Lower lobe of right lung (tissue), 2 donors: Measurements from ENCODE around the gene ADAM12. TPM values are rescaled to one million over a fixed set of nuclear protein-coding genes. Genes with fewer than 3 reads are reported as not detected.

Source experiments
- ATAC-seq, 2 donors: fragments of 200-7000 bp; cut with Tn5 transposase; one replicate each; pipeline ENCODE4 v1.9.1; 2020 to 2022; ENCODE audit warnings: mild to moderate bottlenecking in 2 of 2, moderate library complexity in 2 of 2
- DNase-seq: peaks from one replicate; pipeline ENCODE4 v3.0.0-alpha.2; 2020
- H3K27ac ChIP-seq: fragments of 200-600 bp; one replicate; pipeline ENCODE4 v1.8.0; 2022
- H3K27me3 ChIP-seq: fragments of 200-600 bp; one replicate; pipeline ENCODE4 v1.8.0; 2022; ENCODE audit warnings: low read depth
- H3K36me3 ChIP-seq: fragments of 200-600 bp; one replicate; pipeline ENCODE4 v1.8.0; 2022; ENCODE audit warnings: mild to moderate bottlenecking
- H3K4me1 ChIP-seq: fragments of 200-600 bp; one replicate; pipeline ENCODE4 v1.8.0; 2022
- H3K4me3 ChIP-seq: fragments of 200-600 bp; one replicate; pipeline ENCODE4 v1.8.0; 2022; ENCODE audit warnings: mild to moderate bottlenecking
- H3K9me3 ChIP-seq: fragments of 200-600 bp; one replicate; pipeline ENCODE4 v1.8.0; 2022
- intact Hi-C: fragments of 100-400 bp; cut with DNase I; formaldehyde crosslinking; loops from one replicate; pipeline ENCODE4 v1.11.0; 2022
- total RNA-seq: library from RNA; stranded (reverse); fragmentation: NEBNext Ultra II Directional; extraction: Animal tissue kit (Norgen Biotek cat#: 25700); gene quantifications from one replicate; pipeline ENCODE4 v1.2.1, GENCODE V29; 2021
- TF ChIP-seq, protein P1 (sequence below): fragments of 200-600 bp; IDR thresholded peaks from one replicate; pipeline ENCODE4 v1.8.0; 2022; ENCODE audit warnings: antibody characterized with exemption, mild to moderate bottlenecking
- donor health status: DM: no; HTN: yes; CAD: no; lungs with severe emphysema.

ADAM12 gene
- total RNA-seq, 1 donor from 2014 or later = 0.92 TPM

DNA sequence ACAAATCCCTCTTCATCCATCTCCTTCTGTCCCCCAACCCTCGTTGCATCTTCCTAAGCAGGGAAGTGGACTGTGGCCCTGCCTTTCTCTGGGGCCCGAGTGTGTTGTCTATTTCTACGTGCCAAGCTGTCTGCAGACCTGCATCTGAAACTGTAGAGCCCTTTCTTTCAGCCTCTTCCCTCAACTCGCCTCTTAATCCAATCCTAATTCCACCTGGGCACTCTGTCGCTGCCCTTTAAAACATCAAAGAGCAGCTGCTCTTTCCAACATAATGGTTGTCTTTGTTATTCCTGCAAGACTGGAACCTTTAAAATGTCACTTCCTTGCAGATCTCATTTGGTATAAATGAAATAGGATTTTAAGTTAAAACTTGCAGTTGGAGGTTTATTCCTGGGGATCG is 21.5 kb upstream of the ADAM12 start:
- DNase-seq = no peak
- no peaks in the 10 kb centered on the region for H3K27me3 ChIP-seq
- intact Hi-C loops = no loop called here
- no peaks in the 10 kb centered on the region for H3K4me1 ChIP-seq
- no peaks in the 10 kb centered on the region for H3K9me3 ChIP-seq
- TF ChIP-seq, protein P1, sequence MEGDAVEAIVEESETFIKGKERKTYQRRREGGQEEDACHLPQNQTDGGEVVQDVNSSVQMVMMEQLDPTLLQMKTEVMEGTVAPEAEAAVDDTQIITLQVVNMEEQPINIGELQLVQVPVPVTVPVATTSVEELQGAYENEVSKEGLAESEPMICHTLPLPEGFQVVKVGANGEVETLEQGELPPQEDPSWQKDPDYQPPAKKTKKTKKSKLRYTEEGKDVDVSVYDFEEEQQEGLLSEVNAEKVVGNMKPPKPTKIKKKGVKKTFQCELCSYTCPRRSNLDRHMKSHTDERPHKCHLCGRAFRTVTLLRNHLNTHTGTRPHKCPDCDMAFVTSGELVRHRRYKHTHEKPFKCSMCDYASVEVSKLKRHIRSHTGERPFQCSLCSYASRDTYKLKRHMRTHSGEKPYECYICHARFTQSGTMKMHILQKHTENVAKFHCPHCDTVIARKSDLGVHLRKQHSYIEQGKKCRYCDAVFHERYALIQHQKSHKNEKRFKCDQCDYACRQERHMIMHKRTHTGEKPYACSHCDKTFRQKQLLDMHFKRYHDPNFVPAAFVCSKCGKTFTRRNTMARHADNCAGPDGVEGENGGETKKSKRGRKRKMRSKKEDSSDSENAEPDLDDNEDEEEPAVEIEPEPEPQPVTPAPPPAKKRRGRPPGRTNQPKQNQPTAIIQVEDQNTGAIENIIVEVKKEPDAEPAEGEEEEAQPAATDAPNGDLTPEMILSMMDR = no peak
- no peak overlapping the region for H3K4me3 ChIP-seq
- H3K36me3 ChIP-seq = no peaks in the 10 kb centered on the region
- H3K27ac ChIP-seq = no peak overlapping the region
- ATAC-seq = no peak

DNA sequence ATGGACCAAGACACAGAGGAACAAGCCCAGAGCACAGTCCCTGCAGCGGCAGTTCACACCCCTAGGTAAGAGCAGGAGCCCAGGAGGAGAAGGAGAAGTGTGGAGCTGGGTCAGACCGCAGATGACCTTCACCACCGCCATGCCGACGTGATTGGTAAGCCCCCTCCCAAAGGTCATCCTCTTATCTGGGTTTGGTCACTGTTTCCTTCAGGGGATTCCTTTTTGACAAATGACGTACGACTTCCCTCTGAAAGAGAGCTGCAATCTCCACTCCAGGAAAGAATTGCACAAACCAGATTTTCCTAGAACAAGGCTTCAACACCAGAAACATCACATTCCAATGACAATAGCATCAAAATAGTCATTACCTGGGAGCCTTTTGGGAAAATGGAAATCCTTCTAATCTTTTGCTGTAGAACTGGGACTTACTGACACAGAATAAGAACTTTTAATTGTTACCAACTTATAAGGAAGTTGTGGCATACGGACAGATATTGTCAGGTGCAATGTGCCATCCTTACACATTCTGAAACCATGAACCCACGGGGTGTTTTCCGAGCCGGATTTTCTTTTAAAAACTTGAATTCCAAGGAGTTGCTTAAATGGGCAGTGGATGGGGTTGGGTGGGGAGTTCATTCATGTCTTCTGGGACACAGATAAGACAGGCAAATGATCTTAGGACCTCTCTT is 20.8 kb upstream of the ADAM12 start:
- DNase-seq = no peak
- intact Hi-C loops = no loop called here
- TF ChIP-seq, protein P1 = no peak
- Histone ChIP-seq H3K9me3 (no peaks in the 10 kb centered on the region), H3K4me1 (no peaks in the 10 kb centered on the region), H3K27ac (no peak overlapping the region), H3K36me3 (no peaks in the 10 kb centered on the region), H3K27me3 (no peaks in the 10 kb centered on the region), H3K4me3 (no peak overlapping the region)
- ATAC-seq = no peak

DNA sequence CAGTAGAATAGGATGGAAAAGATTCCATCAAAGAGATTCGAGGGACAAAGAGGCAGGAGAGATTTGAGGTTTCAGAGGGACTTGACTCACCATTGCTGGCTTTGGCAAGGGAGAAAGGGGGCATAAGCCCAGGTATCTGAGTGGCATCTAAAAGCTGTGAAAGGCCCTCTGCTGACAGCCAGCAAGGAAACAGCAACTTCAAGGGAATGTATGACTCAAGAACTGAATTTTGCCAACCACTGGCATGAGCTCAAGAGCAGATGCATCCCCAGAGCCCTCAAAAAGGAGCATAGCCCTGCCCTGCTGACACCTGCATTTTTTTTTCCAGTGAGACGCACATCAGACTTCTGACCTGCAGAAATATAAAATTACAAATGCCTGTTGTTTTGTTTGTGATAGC is 19.6 kb upstream of the ADAM12 start:
- H3K36me3 ChIP-seq = no peaks in the 10 kb centered on the region
- no peaks in the 10 kb centered on the region for H3K4me1 ChIP-seq
- no peak overlapping the region for H3K27ac ChIP-seq
- no peak for ATAC-seq
- intact Hi-C loops = no loop called here
- TF ChIP-seq, protein P1 = no peak
- H3K9me3 ChIP-seq = no peaks in the 10 kb centered on the region
- DNase-seq = no peak
- no peaks in the 10 kb centered on the region for H3K27me3 ChIP-seq
- no peak overlapping the region for H3K4me3 ChIP-seq

DNA sequence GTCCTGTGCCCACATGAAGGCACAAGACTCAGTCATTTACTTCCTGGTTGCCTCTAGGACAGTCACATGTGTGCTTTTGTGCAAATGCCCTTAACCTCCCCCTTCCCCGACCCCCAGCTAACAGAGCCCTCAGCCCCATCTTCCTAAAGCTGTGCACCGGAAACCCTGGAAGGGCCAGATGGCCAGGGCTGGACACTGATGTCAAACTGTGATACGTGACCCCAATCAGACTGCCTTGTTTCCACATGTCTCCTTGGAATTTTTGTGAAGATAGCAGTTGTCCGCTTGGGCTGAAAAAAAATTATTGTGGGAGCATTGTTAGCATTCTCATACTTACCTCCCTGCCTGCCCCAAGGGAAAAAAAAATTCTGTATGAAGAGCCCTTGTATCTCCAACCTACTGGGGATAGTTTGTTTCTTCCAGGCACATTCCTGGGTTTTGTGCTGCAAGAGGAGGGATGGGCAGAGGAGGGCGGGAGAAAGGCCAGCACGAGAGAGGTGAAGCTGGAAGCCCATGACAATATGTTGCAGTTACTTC is 17.0 kb upstream of the ADAM12 start:
- DNase-seq (no peak), ATAC-seq (no peak)
- no peaks in the 10 kb centered on the region for H3K27me3 ChIP-seq
- no peaks in the 10 kb centered on the region for H3K36me3 ChIP-seq
- TF ChIP-seq, protein P1 = no peak
- H3K27ac ChIP-seq = no peak overlapping the region
- no peaks in the 10 kb centered on the region for H3K4me1 ChIP-seq
- intact Hi-C loops = no loop called here
- no peaks in the 10 kb centered on the region for H3K9me3 ChIP-seq
- no peak overlapping the region for H3K4me3 ChIP-seq

DNA sequence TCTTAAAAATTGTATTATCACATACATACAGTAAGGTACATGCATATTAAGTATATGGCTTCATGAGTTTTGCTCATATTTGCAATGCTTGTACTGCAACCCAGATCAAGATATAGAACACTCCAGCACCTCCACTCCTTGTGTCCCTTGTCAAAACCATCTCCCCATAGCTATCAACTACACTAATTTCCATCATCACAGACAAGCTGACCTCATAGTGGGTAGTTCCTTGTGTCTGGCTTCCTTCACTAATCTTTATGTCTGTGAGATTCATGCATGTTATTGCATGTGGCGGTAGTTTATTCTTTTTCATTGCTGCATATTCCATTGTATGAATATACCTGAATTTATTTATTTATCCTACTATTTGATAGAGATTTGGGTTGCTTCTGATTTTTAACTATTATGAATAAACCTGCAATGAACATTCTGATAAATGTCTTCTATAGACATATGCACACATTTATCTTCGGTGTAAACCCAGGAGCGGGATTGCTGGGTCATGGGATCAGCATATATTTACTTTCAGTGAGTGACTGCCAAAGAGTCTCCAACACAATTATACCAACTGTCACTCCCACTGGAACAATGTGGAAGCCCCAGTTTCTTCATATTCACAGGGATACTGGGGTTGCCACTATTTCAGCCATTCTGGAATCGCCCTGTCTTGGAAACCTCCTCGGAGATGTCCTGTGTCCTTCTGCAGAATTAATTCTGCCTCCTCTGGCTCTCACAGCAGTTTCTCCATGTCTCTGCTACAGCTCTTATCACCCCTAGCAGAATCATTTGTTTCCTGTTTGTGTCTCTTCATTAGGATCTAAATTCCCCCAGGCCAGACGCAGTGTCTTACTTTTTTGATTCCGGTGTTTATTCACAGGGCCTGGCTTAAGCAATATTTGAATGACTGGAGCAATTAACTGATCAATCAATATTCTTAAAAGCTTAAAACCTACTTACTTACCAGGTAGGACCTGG is 14.7 kb upstream of the ADAM12 start:
- no peaks in the 10 kb centered on the region for H3K27me3 ChIP-seq
- H3K4me1 ChIP-seq = no peaks in the 10 kb centered on the region
- H3K36me3 ChIP-seq = no peaks in the 10 kb centered on the region
- DNase-seq (no peak), ATAC-seq (no peak)
- H3K27ac ChIP-seq = no peak overlapping the region
- H3K9me3 ChIP-seq = no peaks in the 10 kb centered on the region
- TF ChIP-seq, protein P1 = no peak
- intact Hi-C loops = no loop called here
- no peak overlapping the region for H3K4me3 ChIP-seq
